ENCODE results near the gene BICRAL. TPM values are rescaled to one million over a fixed set of nuclear protein-coding genes. Genes with fewer than 3 reads are reported as not detected.

Gene BICRAL
- total and polyA plus RNA-seq, 2 donors (not counting 3 experiments of a cell fraction or from before 2014, with no cell fraction given), result 5.6 to 6.8 TPM

DNA sequence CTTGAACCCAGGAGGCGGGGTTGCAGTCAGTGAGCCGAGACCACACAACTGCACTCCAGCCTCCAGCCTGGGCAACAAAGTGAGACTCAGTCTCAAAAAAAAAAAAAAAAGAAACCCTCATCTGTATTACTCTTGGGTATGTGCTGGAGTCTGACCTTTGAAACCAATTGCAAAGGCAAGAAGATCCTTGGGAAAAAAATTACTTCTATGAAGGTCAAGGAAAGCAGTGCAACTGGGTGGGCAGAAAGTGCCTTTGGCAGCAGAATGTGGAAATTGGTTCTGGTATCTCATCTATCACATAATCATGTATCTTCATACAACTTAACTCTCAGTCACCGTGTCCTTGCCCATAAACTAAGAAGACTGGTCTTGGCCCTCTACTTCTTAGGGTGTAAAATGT, 89.9 kb downstream of the BICRAL start:
- CTCF ChIA-PET, result interaction anchor here (0.7 kb wide), 1 partner anchor 60 kb away, joined by 3 read pairs; no protein-coding TSS in a partner anchor
- H3K9me3 ChIP-seq (replicated peaks; ENCODE audit: control insufficient read depth, insufficient read depth, low read length), result no peaks in the 10 kb centered on the region
- no peak for FAIRE-seq
- H3K9ac ChIP-seq (replicated peaks; ENCODE audit: extremely low read depth, insufficient read depth, low read length), result no peak overlapping the region
- H3K4me3 ChIP-seq (replicated peaks in 1 of 3; ENCODE audit: insufficient read depth in 1 of 3, low read depth in 1 of 3, low read length in 3 of 3), result no peak overlapping the region
- no peaks in the 10 kb centered on the region for H3K36me3 ChIP-seq (ENCODE audit: control insufficient read depth in 2 of 2, extremely low read depth in 1 of 2, insufficient read depth in 2 of 2, low read length in 2 of 2)
- TF ChIP-seq, protein P1, sequence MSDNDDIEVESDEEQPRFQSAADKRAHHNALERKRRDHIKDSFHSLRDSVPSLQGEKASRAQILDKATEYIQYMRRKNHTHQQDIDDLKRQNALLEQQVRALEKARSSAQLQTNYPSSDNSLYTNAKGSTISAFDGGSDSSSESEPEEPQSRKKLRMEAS (IDR thresholded peaks at IDR 0.05; ENCODE audit: insufficient read depth, insufficient read length), result no peak
- TF ChIP-seq POLR2AphosphoS5 (IDR thresholded peaks at IDR 0.05; ENCODE audit: insufficient read depth, low read depth, low read length) (no peak), FOS (IDR thresholded peaks at IDR 0.05; ENCODE audit: borderline replicate concordance, insufficient read depth, low read length) (no peak), POLR2A (IDR thresholded peaks at IDR 0.05; ENCODE audit: low read depth, low read length) (no peak), EZH2 (IDR thresholded peaks at IDR 0.05; ENCODE audit: borderline replicate concordance, low read depth, low read length, severe bottlenecking) (no peak), MYC (IDR thresholded peaks at IDR 0.05; ENCODE audit: low read depth, low read length) (no peak), JUN (IDR thresholded peaks at IDR 0.05; ENCODE audit: borderline replicate concordance, insufficient read depth, insufficient read length, low read depth) (no peak), GATA2 (IDR thresholded peaks at IDR 0.05; ENCODE audit: insufficient read depth, insufficient read length, low read depth, low read length) (no peak)
- TF ChIP-seq, protein P2, sequence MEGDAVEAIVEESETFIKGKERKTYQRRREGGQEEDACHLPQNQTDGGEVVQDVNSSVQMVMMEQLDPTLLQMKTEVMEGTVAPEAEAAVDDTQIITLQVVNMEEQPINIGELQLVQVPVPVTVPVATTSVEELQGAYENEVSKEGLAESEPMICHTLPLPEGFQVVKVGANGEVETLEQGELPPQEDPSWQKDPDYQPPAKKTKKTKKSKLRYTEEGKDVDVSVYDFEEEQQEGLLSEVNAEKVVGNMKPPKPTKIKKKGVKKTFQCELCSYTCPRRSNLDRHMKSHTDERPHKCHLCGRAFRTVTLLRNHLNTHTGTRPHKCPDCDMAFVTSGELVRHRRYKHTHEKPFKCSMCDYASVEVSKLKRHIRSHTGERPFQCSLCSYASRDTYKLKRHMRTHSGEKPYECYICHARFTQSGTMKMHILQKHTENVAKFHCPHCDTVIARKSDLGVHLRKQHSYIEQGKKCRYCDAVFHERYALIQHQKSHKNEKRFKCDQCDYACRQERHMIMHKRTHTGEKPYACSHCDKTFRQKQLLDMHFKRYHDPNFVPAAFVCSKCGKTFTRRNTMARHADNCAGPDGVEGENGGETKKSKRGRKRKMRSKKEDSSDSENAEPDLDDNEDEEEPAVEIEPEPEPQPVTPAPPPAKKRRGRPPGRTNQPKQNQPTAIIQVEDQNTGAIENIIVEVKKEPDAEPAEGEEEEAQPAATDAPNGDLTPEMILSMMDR (IDR thresholded peaks at IDR 0.05; ENCODE audit: extremely low read depth in 1 of 2, insufficient read depth in 1 of 2, low read depth in 1 of 2, low read length in 2 of 2), result no peak
- H3K79me2 ChIP-seq (ENCODE audit: control insufficient read depth, insufficient read depth, low read length), result no peaks in the 10 kb centered on the region
- H3K4me2 ChIP-seq (ENCODE audit: insufficient read depth, low read length), result no peak overlapping the region
- intact Hi-C loops (cut with micrococcal nuclease) (no loop called here), dilution Hi-C loops (cut with MboI; ENCODE audit: extremely low pct_ligation_motif_present, low sequenced_read_pairs) (no loop called here)
- H3K27ac ChIP-seq (ENCODE audit: insufficient read depth, low read depth, low read length), result no peak overlapping the region
- DNase-seq (ENCODE audit: low read depth, low spot score), result no peak
- no peaks in the 10 kb centered on the region for H3K27me3 ChIP-seq (ENCODE audit: control insufficient read depth in 2 of 2, insufficient read depth in 2 of 2, low read length in 2 of 2)
- H3K4me1 ChIP-seq (ENCODE audit: control insufficient read depth, extremely low read depth, insufficient read depth, low read length), result no peaks in the 10 kb centered on the region
- POLR2A ChIA-PET, result no interaction called here
- H2AFZ ChIP-seq (ENCODE audit: low read depth, low read length), result no peak overlapping the region
- H4K20me1 ChIP-seq (replicated peaks; ENCODE audit: control insufficient read depth, extremely low read depth, insufficient read depth, low read length), result no peaks in the 10 kb centered on the region
- BruUV-seq (replicated peaks), result no TSS peak
- no peaks in the 10 kb centered on the region for H3K9me1 ChIP-seq (replicated peaks; ENCODE audit: control insufficient read depth, extremely low read depth, insufficient read depth, low read length)

Measured in endothelial cell of umbilical vein (primary cell).